GM12878 (cell line): ENCODE results near the gene GZMM. TPM values are rescaled to one million over a fixed set of nuclear protein-coding genes. Genes with fewer than 3 reads are reported as not detected.

Experiments used
- ATAC-seq: fragments of 200-7000 bp; cut with Tn5 transposase; 3 replicates; pipeline ENCODE4 v1.9.1; 2020; ENCODE audit warnings: mild to moderate bottlenecking, moderate library complexity
- BruUV-seq: library from RNA; stranded (reverse); fragments of 400-500 nt; replicated peaks from 2 replicates; lab custom pipeline; 2021; lab: Mats Ljungman, UMichigan
- CTCF ChIA-PET: fragments of 300-600 bp; sonication (Branson Sonifier 250); formaldehyde crosslinking; extraction: SDS; loops from one replicate; lab custom pipeline; 2021; ENCODE audit warnings: inconsistent platforms; lab: Yijun Ruan, JAX
- POLR2A ChIA-PET: fragments of 350-600 bp; formaldehyde crosslinking; extraction: SDS; loops from one replicate; lab custom pipeline; 2021; ENCODE audit warnings: inconsistent platforms; lab: Charles Lee
- RAD21 ChIA-PET: fragments of 300-600 bp; sonication (Branson Sonifier 250); formaldehyde crosslinking; loops from one replicate; lab custom pipeline; 2023; ENCODE audit warnings: antibody characterized with exemption; ENCODE audit not compliant: unreplicated experiment; lab: Charles Lee
- SMC1A ChIA-PET: fragments of 300-600 bp; sonication (Branson Sonifier 250); formaldehyde crosslinking; loops from one replicate; lab custom pipeline; 2023; ENCODE audit not compliant: unreplicated experiment, uncharacterized antibody; lab: Charles Lee
- DNase-seq: peaks from one replicate; pipeline ENCODE4 v3.0.0-alpha.2; 2011; ENCODE audit warnings: low read depth, low spot score
- FAIRE-seq: peaks from 3 replicates; lab custom pipeline; 2011; peaks lifted over from hg19 to GRCh38; lab: Jason Lieb, UNC
- H2AFZ ChIP-seq: 2 replicates; pipeline ENCODE4 v1.6.0; 2011; ENCODE audit warnings: low read depth, low read length, control low read depth; ENCODE audit not compliant: control insufficient read depth
- H3K27ac ChIP-seq: 2 replicates; pipeline ENCODE4 v1.5.1; 2011; ENCODE audit warnings: control low read depth; ENCODE audit not compliant: control insufficient read depth, insufficient read depth
- H3K27me3 ChIP-seq, 2 experiments: replicated peaks in 1 of 2; 2 replicates each; pipeline versions ENCODE4 v1.6.0 to v1.6.1; 2011; ENCODE audit warnings: low read length in 1 of 2; ENCODE audit not compliant: control insufficient read depth in 2 of 2, insufficient read depth in 2 of 2
- H3K36me3 ChIP-seq, 2 experiments: 2 replicates each; pipeline ENCODE4 v1.5.1; 2011; ENCODE audit warnings: low read length in 1 of 2; ENCODE audit not compliant: control insufficient read depth in 2 of 2, insufficient read depth in 2 of 2
- H3K4me1 ChIP-seq: 2 replicates; pipeline ENCODE4 v1.6.1; 2011; ENCODE audit warnings: mild to moderate bottlenecking, low read length, moderate library complexity, mixed read lengths; ENCODE audit not compliant: control insufficient read depth, insufficient read depth
- H3K4me2 ChIP-seq: 2 replicates; pipeline ENCODE4 v1.6.0; 2011; ENCODE audit warnings: control low read depth; ENCODE audit not compliant: control insufficient read depth, insufficient read depth
- H3K4me3 ChIP-seq: fragments of 200-600 bp; sonication (generic); 2 replicates; pipeline ENCODE4 v1.5.1; 2016
- H3K79me2 ChIP-seq: 2 replicates; pipeline ENCODE4 v1.6.0; 2011; ENCODE audit warnings: low read length; ENCODE audit not compliant: control insufficient read depth, insufficient read depth
- H3K9ac ChIP-seq: 2 replicates; pipeline ENCODE4 v1.8.0; 2011; ENCODE audit warnings: low read length, control low read depth, mixed read lengths; ENCODE audit not compliant: control insufficient read depth, insufficient read depth
- H3K9me3 ChIP-seq: replicated peaks from 3 replicates; pipeline ENCODE4 v1.5.1; 2011; ENCODE audit warnings: mild to moderate bottlenecking, low read length; ENCODE audit not compliant: control insufficient read depth, insufficient read depth
- H4K20me1 ChIP-seq: 2 replicates; pipeline ENCODE4 v1.6.0; 2011; ENCODE audit not compliant: control insufficient read depth, insufficient read depth
- ASH2L ChIP-seq: fragments of 300-600, 200-600 bp; sonication (generic); IDR thresholded peaks from 2 replicates; pipeline ENCODE4 v1.6.1; 2017; ENCODE audit warnings: low read depth, mild to moderate bottlenecking, borderline replicate concordance
- BHLHE40 ChIP-seq, 2 experiments: fragments of 450-650 bp in 1 of 2; IDR thresholded peaks; 2 replicates each; pipeline ENCODE4 v1.6.1; 2011 to 2017; ENCODE audit warnings: low read depth in 2 of 2, borderline replicate concordance in 1 of 2, improper control_type of control experiment in 1 of 2, low read length in 1 of 2, mild to moderate bottlenecking in 1 of 2
- CHD1 ChIP-seq: IDR thresholded peaks from 2 replicates; pipeline ENCODE4 v1.6.1; 2012; ENCODE audit warnings: low read depth, low read length, improper control_type of control experiment
- CHD4 ChIP-seq: fragments of 200-600 bp; sonication (generic); IDR thresholded peaks from 2 replicates; pipeline ENCODE4 v1.6.1; 2016; ENCODE audit warnings: mild to moderate bottlenecking
- CTCF ChIP-seq, 3 experiments: IDR thresholded peaks in 2 of 3; conservative IDR thresholded peaks in 1 of 3; 2 replicates each; pipeline ENCODE4 v1.5.1; 2011; ENCODE audit warnings: low read depth in 3 of 3, low read length in 3 of 3, mild to moderate bottlenecking in 3 of 3, control low read depth in 2 of 3, moderate library complexity in 2 of 3, inconsistent platforms in 1 of 3, mixed read lengths in 1 of 3; ENCODE audit not compliant: control insufficient read depth in 2 of 3, insufficient read depth in 1 of 3; ENCODE audit errors: extremely low read depth in 1 of 3
- CUX1 ChIP-seq: IDR thresholded peaks from 2 replicates; pipeline ENCODE4 v1.6.1; 2012; ENCODE audit warnings: improper control_type of control experiment, low read depth, low read length; ENCODE audit not compliant: insufficient replicate concordance
- ESRRA ChIP-seq: IDR thresholded peaks from 2 replicates; pipeline ENCODE4 v1.6.1; 2012; ENCODE audit warnings: mild to moderate bottlenecking, low read length, improper control_type of control experiment
- GABPA ChIP-seq: IDR thresholded peaks from 2 replicates; pipeline ENCODE4 v1.6.1; 2014; ENCODE audit warnings: antibody characterized with exemption, low read depth, mild to moderate bottlenecking, inconsistent platforms
- HDAC6 ChIP-seq: fragments of 200-600 bp; sonication (generic); IDR thresholded peaks from one replicate; pipeline ENCODE4 v1.8.0; 2017; ENCODE audit warnings: antibody characterized with exemption; ENCODE audit not compliant: unreplicated experiment
- KLF5 ChIP-seq: fragments of 450-650 bp; IDR thresholded peaks from 2 replicates; pipeline ENCODE4 v1.6.1; 2014; ENCODE audit warnings: mild to moderate bottlenecking; ENCODE audit not compliant: partially characterized antibody
- POLR2AphosphoS5 ChIP-seq: IDR thresholded peaks from 2 replicates; pipeline ENCODE4 v1.6.1; 2011; ENCODE audit warnings: mild to moderate bottlenecking, low read length, inconsistent platforms
- SP1 ChIP-seq: IDR thresholded peaks from one replicate; pipeline ENCODE4 v1.6.1; 2011; ENCODE audit warnings: low read depth, low read length
- TCF12 ChIP-seq: IDR thresholded peaks from 2 replicates; pipeline ENCODE4 v1.6.1; 2011; ENCODE audit warnings: low read depth, mild to moderate bottlenecking, low read length
- USF1 ChIP-seq: IDR thresholded peaks from 2 replicates; pipeline ENCODE4 v1.6.1; 2011; ENCODE audit warnings: borderline replicate concordance, low read depth, mild to moderate bottlenecking, moderate library complexity, mixed read lengths, low read length; ENCODE audit not compliant: insufficient read depth; ENCODE audit errors: extremely low read length
- WGBS: methylation state at CpG from one replicate; pipeline ENCODE4 v1.1.6; 2016; ENCODE audit warnings: low lambda C conversion rate; ENCODE audit not compliant: insufficient replicate concordance, insufficient coverage; ENCODE audit errors: missing lambda C conversion rate; 5-methylcytosine and 5-hydroxymethylcytosine counted together
- in situ Hi-C: fragments of 300-500 bp; cut with MboI; formaldehyde crosslinking; loops from 9 replicates; pipeline ENCODE4 v1.14.3; 2018; ENCODE audit warnings: mixed read lengths
- intact Hi-C: fragments of 100-400 bp; cut with micrococcal nuclease; formaldehyde crosslinking; loops from one replicate; pipeline ENCODE4 v1.14.2; 2022; ENCODE audit not compliant: unreplicated experiment
- polyA plus RNA-seq, 11 experiments: library from polyadenylated mRNA; depleted of rRNA in 4 of 11; unstranded in 6 of 11; stranded (reverse) in 5 of 11; fragments of >200 nt; fragmentation: Nextera tagmentation in 4 of 11; fragmentation: Illumina TruSeq in 1 of 11; extraction: Ambion mirVana in 4 of 11; extraction: Trizol in 1 of 11; gene quantifications; 1 replicate in 1 of 11; 2 replicates in 10 of 11; pipeline versions ENCODE4 v1.2.1 to v1.2.3, GENCODE V29; 2011 to 2016; ENCODE audit warnings: inconsistent platforms in 2 of 11, missing spikeins in 2 of 11, low read depth in 1 of 11
- total RNA-seq, 4 experiments: library from RNA; depleted of rRNA in 3 of 4; stranded (reverse); fragments of >200 nt in 3 of 4; fragmentation: Illumina TruSeq in 1 of 4; extraction: Trizol in 1 of 4; gene quantifications; 2 replicates each; pipeline versions ENCODE4 v1.2.1 to v1.2.3, GENCODE V29; 2013 to 2021

The GZMM gene
- total and polyA plus RNA-seq, 10 of the 15 experiments (the other 5 are each of a cell fraction or from before 2014, with no cell fraction given), result 0.09 to 0.48 (median 0.23) TPM; not detected in 7

GRCh38 chr19:498977-499623 is 44.8 kb upstream of the GZMM start (continued):
- TF ChIP-seq ESRRA (no peak), BHLHE40 (IDR thresholded peaks at IDR 0.05; ENCODE audit: borderline replicate concordance in 1 of 2, low read depth in 2 of 2, low read length in 1 of 2) (no peak), KLF5 (no peak), CUX1 (no peak), GABPA (no peak), POLR2AphosphoS5 (no peak), SP1 (no peak)

- no peak for FAIRE-seq
- CTCF ChIA-PET, result interaction anchor here (1.0 kb wide), 1 partner anchor 9 kb away, joined by 4 read pairs; no protein-coding TSS in a partner anchor
- intact Hi-C loops, result no loop called here
- whole genome bisulfite sequencing, result 81% methylated on average over 8 of the region's 17 CpGs
- Histone ChIP-seq H4K20me1 (no peaks in the 10 kb centered on the region), H3K27ac (no peak overlapping the region), H3K36me3 (no peaks in the 10 kb centered on the region), H3K4me1 (no peaks in the 10 kb centered on the region), H3K9me3 (no peaks in the 10 kb centered on the region; the same call in 2 of the 3 replicates), H3K9ac (no peak overlapping the region), H2AFZ (no peak overlapping the region), H3K4me2 (no peak overlapping the region), H3K27me3 (no peaks in the 10 kb centered on the region; a peak in 1 of 4 replicates), H3K4me3 (no peak overlapping the region), H3K79me2 (no peaks in the 10 kb centered on the region)
- in situ Hi-C loops, result no loop called here
- no peak for ATAC-seq
- no TSS peak for BruUV-seq
- POLR2A ChIA-PET, result no interaction called here
- SMC1A ChIA-PET, result no interaction called here
- no peak for DNase-seq
- RAD21 ChIA-PET, result no interaction called here
- TF ChIP-seq CTCF (IDR thresholded peaks at IDR 0.05 in 2 of 3, conservative IDR thresholded peaks at IDR 0.05 in 1 of 3; ENCODE audit: control insufficient read depth in 2 of 3, extremely low read depth in 1 of 3, insufficient read depth in 1 of 3, low read depth in 3 of 3, low read length in 3 of 3) (no peak), ASH2L (no peak), USF1 (no peak), CHD1 (no peak), CHD4 (no peak), TCF12 (no peak), HDAC6 (no peak)
These were observed 42.2 kb upstream of the GZMM start for GRCh38 chr19:501646-502045.
